ENCODE data around the gene BBS1.

- TF ChIP-seq CTCF (IDR thresholded peaks at IDR 0.05; ENCODE audit: low read depth, low read length, poor library complexity, severe bottlenecking) (peak; percentile 32), EZH2phosphoT487 (IDR thresholded peaks at IDR 0.05; ENCODE audit: borderline replicate concordance, low read length) (no peak)
These were observed 19.0 kb upstream of the BBS1 start for GRCh38 chr11:66491315-66491935.
